HEK293T (cell line): Measurements from ENCODE around the gene BBS1.

Experiments
- CTCF ChIA-PET: fragments of 350-600 bp; formaldehyde crosslinking; extraction: SDS; loops from one replicate; lab custom pipeline; 2021; ENCODE audit warnings: antibody characterized with exemption, inconsistent platforms; lab: Yijun Ruan, JAX
- POLR2A ChIA-PET: fragments of 350-600 bp; formaldehyde crosslinking; extraction: SDS; loops from one replicate; lab custom pipeline; 2020; ENCODE audit warnings: antibody characterized with exemption, inconsistent platforms; lab: Yijun Ruan, JAX
- DNase-seq: peaks from one replicate; pipeline ENCODE4 v3.0.0; 2012; ENCODE audit warnings: mixed read lengths; ENCODE audit errors: extremely low spot score
- ARNT ChIP-seq: fragments of 450-650 bp; IDR thresholded peaks from 2 replicates; pipeline ENCODE4 v1.6.1; 2017; ENCODE audit warnings: mild to moderate bottlenecking
- BHLHE40 ChIP-seq: fragments of 450-650 bp; IDR thresholded peaks from 2 replicates; pipeline ENCODE4 v1.6.1; 2016; ENCODE audit warnings: mild to moderate bottlenecking, moderate library complexity, borderline replicate concordance
- CTBP1 ChIP-seq: fragments of 450-650 bp; IDR thresholded peaks from 2 replicates; pipeline ENCODE4 v1.6.1; 2016; ENCODE audit warnings: borderline replicate concordance
- ELF4 ChIP-seq: fragments of 450-650 bp; IDR thresholded peaks from 2 replicates; pipeline ENCODE4 v1.6.1; 2017; ENCODE audit warnings: antibody characterized with exemption
- FOXA1 ChIP-seq: fragments of 450-650 bp; IDR thresholded peaks from 2 replicates; pipeline ENCODE4 v1.6.1; 2016; ENCODE audit warnings: mild to moderate bottlenecking
- FOXK2 ChIP-seq: fragments of 450-650 bp; IDR thresholded peaks from 2 replicates; pipeline ENCODE4 v1.6.1; 2016; ENCODE audit warnings: mild to moderate bottlenecking
- FOXM1 ChIP-seq: fragments of 450-650 bp; IDR thresholded peaks from 2 replicates; pipeline ENCODE4 v1.6.1; 2017; ENCODE audit warnings: mild to moderate bottlenecking, borderline replicate concordance
- HDGF ChIP-seq: fragments of 450-650 bp; IDR thresholded peaks from 2 replicates; pipeline ENCODE4 v1.6.1; 2017; ENCODE audit warnings: antibody characterized with exemption, borderline replicate concordance
- L3MBTL2 ChIP-seq: fragments of 450-650 bp; conservative IDR thresholded peaks from 2 replicates; pipeline ENCODE4 v1.6.1; 2016; ENCODE audit warnings: mild to moderate bottlenecking
- LEF1 ChIP-seq: fragments of 450-650 bp; IDR thresholded peaks from 2 replicates; pipeline ENCODE4 v1.6.1; 2017; ENCODE audit warnings: mild to moderate bottlenecking, borderline replicate concordance
- NFRKB ChIP-seq: fragments of 450-650 bp; IDR thresholded peaks from 2 replicates; pipeline ENCODE4 v1.6.1; 2016; ENCODE audit warnings: mild to moderate bottlenecking, moderate library complexity
- SP1 ChIP-seq: fragments of 450-650 bp; IDR thresholded peaks from 2 replicates; pipeline ENCODE4 v1.6.1; 2017
- SUZ12 ChIP-seq: fragments of 450-650 bp; IDR thresholded peaks from 2 replicates; pipeline ENCODE4 v1.6.1; 2016; ENCODE audit warnings: mild to moderate bottlenecking
- TARDBP ChIP-seq: fragments of 450-650 bp; IDR thresholded peaks from 2 replicates; pipeline ENCODE4 v1.6.1; 2016
- ZNF384 ChIP-seq: fragments of 450-650 bp; IDR thresholded peaks from 2 replicates; pipeline ENCODE4 v1.6.1; 2016
- TF ChIP-seq, protein P1 (sequence below): fragments of 450-650 bp; IDR thresholded peaks from 2 replicates; pipeline ENCODE4 v1.6.1; 2016

Gene BBS1

DNA sequence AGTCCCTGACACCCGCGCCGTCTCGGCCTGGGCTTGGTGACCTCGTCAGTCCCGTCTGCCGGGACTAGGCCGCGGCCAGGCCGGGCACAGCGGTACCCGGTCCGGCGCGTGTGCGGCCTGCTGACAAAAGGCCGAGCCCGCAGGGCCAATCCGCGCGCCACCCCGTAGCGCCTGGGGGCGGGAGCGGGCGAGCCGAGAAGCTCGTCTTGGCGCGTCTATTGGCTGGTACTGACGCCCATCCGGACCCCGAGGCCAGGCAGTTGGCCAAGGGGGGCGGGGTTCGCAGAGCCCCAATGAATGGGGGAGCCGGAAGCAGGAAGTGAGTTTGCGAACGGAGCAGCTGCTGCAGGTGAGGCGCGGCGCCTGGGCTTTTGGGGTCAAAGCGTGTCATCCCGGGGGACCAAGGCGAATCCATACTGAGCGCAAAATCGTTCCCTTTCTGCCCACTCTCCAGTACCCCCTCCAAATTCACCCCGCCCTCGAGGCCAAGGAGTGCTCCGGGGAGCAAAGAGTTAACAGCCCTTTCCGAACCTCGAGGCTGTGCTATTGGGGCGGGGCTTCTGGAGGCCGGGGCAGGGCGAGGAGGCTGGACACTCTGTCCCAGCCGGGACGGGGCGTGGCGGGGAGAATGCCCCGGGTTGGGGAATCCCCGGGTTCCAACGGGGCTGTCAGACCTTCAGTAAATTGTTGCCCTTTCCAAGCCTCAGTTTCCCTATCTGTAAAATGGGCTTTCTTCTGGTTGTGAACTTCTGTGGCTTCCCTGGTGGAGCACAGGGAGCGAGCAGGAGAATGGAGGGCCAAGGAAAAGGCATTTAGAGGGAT is 30.1 kb upstream of the BBS1 start, which contains the start of gene DPP3:
Gene DPP3, plus strand, starts transcription at position 318 of the 822 bp plus-strand sequence. CDS start 1,767 bp downstream, outside the sequence.
- TF ChIP-seq L3MBTL2 (peak; percentile 77), CTBP1 (no peak), SUZ12 (no peak), ZNF384 (no peak), SP1 (no peak), TARDBP (no peak), ELF4 (peak; percentile 94), NFRKB (no peak), HDGF (no peak), FOXM1 (no peak), FOXA1 (no peak)
- TF ChIP-seq, protein P1, sequence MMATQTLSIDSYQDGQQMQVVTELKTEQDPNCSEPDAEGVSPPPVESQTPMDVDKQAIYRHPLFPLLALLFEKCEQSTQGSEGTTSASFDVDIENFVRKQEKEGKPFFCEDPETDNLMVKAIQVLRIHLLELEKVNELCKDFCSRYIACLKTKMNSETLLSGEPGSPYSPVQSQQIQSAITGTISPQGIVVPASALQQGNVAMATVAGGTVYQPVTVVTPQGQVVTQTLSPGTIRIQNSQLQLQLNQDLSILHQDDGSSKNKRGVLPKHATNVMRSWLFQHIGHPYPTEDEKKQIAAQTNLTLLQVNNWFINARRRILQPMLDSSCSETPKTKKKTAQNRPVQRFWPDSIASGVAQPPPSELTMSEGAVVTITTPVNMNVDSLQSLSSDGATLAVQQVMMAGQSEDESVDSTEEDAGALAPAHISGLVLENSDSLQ: peak; percentile 98
- POLR2A ChIA-PET: interaction anchor here (0.5 to 2.7 kb wide), 14 partner anchors 9 to 198 kb away, joined by 3 to 14 read pairs (median 6); partner anchors contain the start of genes ACTN3, MRPL11, PELI3 and RBM4B
- CTCF ChIA-PET: interaction anchor here (1.0 to 1.1 kb wide), 3 partner anchors 11 to 71 kb away, joined by 3 to 7 read pairs (median 6); partner anchors contain the start of gene MRPL11
- peak; percentile 96 for DNase-seq

- ChIA-PET CTCF (no interaction called here), POLR2A (no interaction called here)
- no peak for DNase-seq
- TF ChIP-seq SP1 (no peak), ZNF384 (no peak), SUZ12 (no peak), FOXM1 (no peak), CTBP1 (no peak), LEF1 (no peak), HDGF (no peak), FOXK2 (no peak), NFRKB (no peak)
Measured at GRCh38 chr11:66484806-66485380, 25.5 kb upstream of the BBS1 start.

GRCh38 chr11:66488957-66489356 is 21.5 kb upstream of the BBS1 start:
- no peak for DNase-seq
- ChIA-PET POLR2A (interaction anchor here (2.1 kb wide), 1 partner anchor 9 kb away, joined by 7 read pairs; the partner anchor contains the start of gene DPP3), CTCF (no interaction called here)
- TF ChIP-seq SP1 (no peak), ZNF384 (no peak), LEF1 (no peak), BHLHE40 (no peak), CTBP1 (no peak), FOXM1 (no peak), NFRKB (no peak), FOXA1 (no peak), ARNT (no peak), TARDBP (no peak)
- TF ChIP-seq, protein P1: no peak

GRCh38 chr11:66489636-66490035 is 20.8 kb upstream of the BBS1 start:
- CTCF ChIA-PET: no interaction called here
- no peak for TF ChIP-seq ARNT
- TF ChIP-seq FOXA1: no peak
- no peak for TF ChIP-seq SP1
- TF ChIP-seq CTBP1: no peak
- no peak for TF ChIP-seq ZNF384
- TF ChIP-seq, protein P1: no peak
- no peak for TF ChIP-seq SUZ12
- TF ChIP-seq L3MBTL2: no peak
- TF ChIP-seq FOXM1: no peak
- no peak for TF ChIP-seq TARDBP
- TF ChIP-seq BHLHE40: no peak
- TF ChIP-seq ELF4: no peak
- TF ChIP-seq LEF1: no peak
- no peak for TF ChIP-seq HDGF
- TF ChIP-seq FOXK2: no peak
- no peak for TF ChIP-seq NFRKB
- DNase-seq: no peak
- POLR2A ChIA-PET: interaction anchor here (2.1 kb wide), 1 partner anchor 10 kb away, joined by 7 read pairs; the partner anchor contains the start of gene DPP3

GRCh38 chr11:66491315-66491935 is 19.0 kb upstream of the BBS1 start:
- DNase-seq: peak; percentile 58
- ChIA-PET CTCF (interaction anchor here (1.0 to 1.9 kb wide), 5 partner anchors 11 to 105 kb away, joined by 3 to 15 read pairs (median 5); partner anchors contain the start of genes BBS1 and DPP3), POLR2A (interaction anchor here (0.9 to 2.6 kb wide), 2 partner anchors 11 to 25 kb away, joined by 3 to 9 read pairs; partner anchors contain the start of genes DPP3 and PELI3)
- TF ChIP-seq ELF4 (no peak), ZNF384 (no peak), SP1 (no peak), LEF1 (no peak), ARNT (no peak), HDGF (no peak), FOXK2 (no peak), SUZ12 (no peak), L3MBTL2 (no peak), FOXM1 (no peak)
